ENCODE measurements around the gene NLRP9.

Gene NLRP9

GRCh38 chr19:55684946-55685681 is 53.1 kb downstream of the NLRP9 start:
- Histone ChIP-seq H3K27ac (ENCODE audit: low read depth, low read length) (no peak overlapping the region), H3K27me3 (ENCODE audit: control insufficient read depth in 1 of 2, insufficient read depth in 2 of 2, low read length in 2 of 2) (no peaks in the 10 kb centered on the region), H3K9ac (ENCODE audit: low read length) (no peak overlapping the region), H3K9me3 (ENCODE audit: low read length) (no peaks in the 10 kb centered on the region), H3K36me3 (ENCODE audit: insufficient read depth, low read length) (peaks cover 55% of the 10 kb centered on the region), H3K4me1 (ENCODE audit: insufficient read depth, low read length) (no peaks in the 10 kb centered on the region), H3K4me3 (ENCODE audit: low read depth in 1 of 2, low read length in 2 of 2) (no peak overlapping the region)

GRCh38 chr19:55683449-55684261 is 54.5 kb downstream of the NLRP9 start:
- Histone ChIP-seq H3K36me3 (ENCODE audit: insufficient read depth, low read length) (peaks cover 55% of the 10 kb centered on the region), H3K4me3 (ENCODE audit: low read depth in 1 of 2, low read length in 2 of 2) (no peak overlapping the region)

GRCh38 chr19:55681131-55682092 is 56.8 kb downstream of the NLRP9 start:
- Histone ChIP-seq H3K9ac (ENCODE audit: low read length) (no peak overlapping the region), H3K27ac (ENCODE audit: low read depth, low read length) (no peak overlapping the region), H3K36me3 (ENCODE audit: insufficient read depth, low read length) (peaks cover 63% of the 10 kb centered on the region), H3K9me3 (ENCODE audit: low read length) (no peaks in the 10 kb centered on the region), H3K27me3 (ENCODE audit: control insufficient read depth in 1 of 2, insufficient read depth in 2 of 2, low read length in 2 of 2) (no peaks in the 10 kb centered on the region), H3K4me3 (ENCODE audit: low read depth in 1 of 2, low read length in 2 of 2) (no peak overlapping the region), H3K4me1 (ENCODE audit: insufficient read depth, low read length) (peaks cover 16% of the 10 kb centered on the region)

More at GRCh38 chr19:55683449-55684261, 54.5 kb downstream of the NLRP9 start:
- Histone ChIP-seq H3K9me3 (ENCODE audit: low read length) (no peaks in the 10 kb centered on the region), H3K27ac (ENCODE audit: low read depth, low read length) (no peak overlapping the region), H3K4me1 (ENCODE audit: insufficient read depth, low read length) (no peaks in the 10 kb centered on the region), H3K9ac (ENCODE audit: low read length) (no peak overlapping the region), H3K27me3 (ENCODE audit: control insufficient read depth in 1 of 2, insufficient read depth in 2 of 2, low read length in 2 of 2) (no peaks in the 10 kb centered on the region)

- Histone ChIP-seq H3K9ac (ENCODE audit: low read length) (no peak overlapping the region), H3K36me3 (ENCODE audit: insufficient read depth, low read length) (peaks cover 54% of the 10 kb centered on the region), H3K4me3 (ENCODE audit: low read depth in 1 of 2, low read length in 2 of 2) (no peak overlapping the region), H3K27ac (ENCODE audit: low read depth, low read length) (no peak overlapping the region), H3K9me3 (ENCODE audit: low read length) (no peaks in the 10 kb centered on the region), H3K27me3 (ENCODE audit: control insufficient read depth in 1 of 2, insufficient read depth in 2 of 2, low read length in 2 of 2) (no peaks in the 10 kb centered on the region), H3K4me1 (ENCODE audit: insufficient read depth, low read length) (peaks cover 25% of the 10 kb centered on the region)
Observed at GRCh38 chr19:55680339-55681130, 57.7 kb downstream of the NLRP9 start.

GRCh38 chr19:55679343-55680257 is 58.6 kb downstream of the NLRP9 start:
- H3K4me1 ChIP-seq (ENCODE audit: insufficient read depth, low read length): peaks cover 25% of the 10 kb centered on the region
- H3K27ac ChIP-seq (ENCODE audit: low read depth, low read length): no peak overlapping the region
- H3K9ac ChIP-seq (ENCODE audit: low read length): no peak overlapping the region
- H3K9me3 ChIP-seq (ENCODE audit: low read length): no peaks in the 10 kb centered on the region
- no peak overlapping the region for H3K4me3 ChIP-seq (ENCODE audit: low read depth in 1 of 2, low read length in 2 of 2)
- no peaks in the 10 kb centered on the region for H3K27me3 ChIP-seq (ENCODE audit: control insufficient read depth in 1 of 2, insufficient read depth in 2 of 2, low read length in 2 of 2)
- H3K36me3 ChIP-seq (ENCODE audit: insufficient read depth, low read length): peaks cover 49% of the 10 kb centered on the region

- Histone ChIP-seq H3K27me3 (ENCODE audit: control insufficient read depth in 1 of 2, insufficient read depth in 2 of 2, low read length in 2 of 2) (no peaks in the 10 kb centered on the region), H3K9ac (ENCODE audit: low read length) (no peak overlapping the region), H3K4me1 (ENCODE audit: insufficient read depth, low read length) (peaks cover 28% of the 10 kb centered on the region), H3K4me3 (ENCODE audit: low read depth in 1 of 2, low read length in 2 of 2) (no peak overlapping the region), H3K27ac (ENCODE audit: low read depth, low read length) (no peak overlapping the region), H3K36me3 (ENCODE audit: insufficient read depth, low read length) (peaks cover 35% of the 10 kb centered on the region), H3K9me3 (ENCODE audit: low read length) (no peaks in the 10 kb centered on the region)
Observed at GRCh38 chr19:55678121-55678671, 60.0 kb downstream of the NLRP9 start.

- H3K27me3 ChIP-seq (ENCODE audit: control insufficient read depth in 1 of 2, insufficient read depth in 2 of 2, low read length in 2 of 2): no peaks in the 10 kb centered on the region
- no peak overlapping the region for H3K4me3 ChIP-seq (ENCODE audit: low read depth in 1 of 2, low read length in 2 of 2)
- no peak overlapping the region for H3K27ac ChIP-seq (ENCODE audit: low read depth, low read length)
- no peak overlapping the region for H3K9ac ChIP-seq (ENCODE audit: low read length)
- no peaks in the 10 kb centered on the region for H3K9me3 ChIP-seq (ENCODE audit: low read length)
- H3K36me3 ChIP-seq (ENCODE audit: insufficient read depth, low read length): peaks cover 35% of the 10 kb centered on the region
- H3K4me1 ChIP-seq (ENCODE audit: insufficient read depth, low read length): peaks cover 28% of the 10 kb centered on the region
Observed at GRCh38 chr19:55677572-55678028, 60.6 kb downstream of the NLRP9 start.

- Histone ChIP-seq H3K9ac (ENCODE audit: low read length) (peak overlapping the region; percentile 88), H3K27me3 (ENCODE audit: control insufficient read depth in 1 of 2, insufficient read depth in 2 of 2, low read length in 2 of 2) (no peaks in the 10 kb centered on the region), H3K9me3 (ENCODE audit: low read length) (no peaks in the 10 kb centered on the region), H3K36me3 (ENCODE audit: insufficient read depth, low read length) (peaks cover 40% of the 10 kb centered on the region), H3K4me3 (ENCODE audit: low read depth in 1 of 2, low read length in 2 of 2) (peak overlapping the region in 1 of 2 donors; percentile 98), H3K4me1 (ENCODE audit: insufficient read depth, low read length) (peaks cover 28% of the 10 kb centered on the region), H3K27ac (ENCODE audit: low read depth, low read length) (no peak overlapping the region)
Observed at GRCh38 chr19:55676889-55677505, 61.2 kb downstream of the NLRP9 start.

GRCh38 chr19:55676383-55676782 is 61.8 kb downstream of the NLRP9 start:
- Histone ChIP-seq H3K27ac (ENCODE audit: low read depth, low read length) (no peak overlapping the region), H3K4me3 (ENCODE audit: low read depth in 1 of 2, low read length in 2 of 2) (peak overlapping the region in 1 of 2 donors; percentile 98), H3K9me3 (ENCODE audit: low read length) (no peaks in the 10 kb centered on the region), H3K9ac (ENCODE audit: low read length) (peak overlapping the region; percentile 88), H3K4me1 (ENCODE audit: insufficient read depth, low read length) (peaks cover 28% of the 10 kb centered on the region), H3K27me3 (ENCODE audit: control insufficient read depth in 1 of 2, insufficient read depth in 2 of 2, low read length in 2 of 2) (no peaks in the 10 kb centered on the region), H3K36me3 (ENCODE audit: insufficient read depth, low read length) (peaks cover 37% of the 10 kb centered on the region)
